Activated CD4-positive, CD25-positive, alpha-beta regulatory T cell (primary cell): ENCODE data around the gene KRT5.
"Not testable (repeated sequence)": the region's sequence is repeated elsewhere in the genome, so short reads cannot be mapped to it uniquely, and the experiment has no call there.

Experiments
- DNase-seq, 4 experiments: peaks; one replicate each; lab custom pipeline; 2025; lab: John Stamatoyannopoulos, UW

Gene KRT5

DNA sequence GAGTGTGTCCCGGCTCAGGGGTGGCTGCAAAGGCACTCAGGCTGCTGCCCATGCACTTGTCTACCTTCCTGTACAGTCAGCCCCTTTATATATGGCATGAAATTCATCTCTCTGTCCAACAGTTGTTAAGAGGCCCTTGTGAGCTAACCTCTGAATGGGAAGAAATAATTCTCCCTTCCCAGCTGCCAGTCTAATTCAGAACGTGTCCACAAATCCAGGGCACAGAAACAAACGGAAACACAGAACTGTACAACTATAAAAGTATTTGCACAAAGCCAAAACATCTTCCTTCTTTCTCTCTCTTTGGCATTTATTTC is 849 bp downstream of the KRT5 start:
- no peak for DNase-seq

- DNase-seq: no peak
These were observed 1.4 kb downstream of the KRT5 start for GRCh38 chr12:52518574-52519386.

DNA sequence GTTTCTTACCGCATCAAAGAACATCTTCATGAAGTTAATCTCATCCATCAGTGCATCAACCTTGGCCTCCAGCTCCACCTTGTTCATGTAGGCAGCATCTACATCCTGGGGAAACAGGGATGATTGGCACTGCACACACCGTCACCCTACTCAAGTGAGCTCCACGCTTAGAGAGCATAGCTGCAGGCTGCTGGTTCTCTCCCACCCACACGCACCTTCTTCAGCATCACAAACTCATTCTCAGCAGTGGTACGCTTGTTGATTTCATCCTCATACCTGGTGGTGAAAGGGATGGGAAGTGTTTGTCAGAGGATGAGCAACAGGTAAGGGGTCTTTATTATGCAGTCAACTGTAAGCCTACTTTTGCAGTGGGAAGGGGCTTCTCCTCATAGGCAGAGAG is 2.3 kb downstream of the KRT5 start:
- DNase-seq: no peak

DNA sequence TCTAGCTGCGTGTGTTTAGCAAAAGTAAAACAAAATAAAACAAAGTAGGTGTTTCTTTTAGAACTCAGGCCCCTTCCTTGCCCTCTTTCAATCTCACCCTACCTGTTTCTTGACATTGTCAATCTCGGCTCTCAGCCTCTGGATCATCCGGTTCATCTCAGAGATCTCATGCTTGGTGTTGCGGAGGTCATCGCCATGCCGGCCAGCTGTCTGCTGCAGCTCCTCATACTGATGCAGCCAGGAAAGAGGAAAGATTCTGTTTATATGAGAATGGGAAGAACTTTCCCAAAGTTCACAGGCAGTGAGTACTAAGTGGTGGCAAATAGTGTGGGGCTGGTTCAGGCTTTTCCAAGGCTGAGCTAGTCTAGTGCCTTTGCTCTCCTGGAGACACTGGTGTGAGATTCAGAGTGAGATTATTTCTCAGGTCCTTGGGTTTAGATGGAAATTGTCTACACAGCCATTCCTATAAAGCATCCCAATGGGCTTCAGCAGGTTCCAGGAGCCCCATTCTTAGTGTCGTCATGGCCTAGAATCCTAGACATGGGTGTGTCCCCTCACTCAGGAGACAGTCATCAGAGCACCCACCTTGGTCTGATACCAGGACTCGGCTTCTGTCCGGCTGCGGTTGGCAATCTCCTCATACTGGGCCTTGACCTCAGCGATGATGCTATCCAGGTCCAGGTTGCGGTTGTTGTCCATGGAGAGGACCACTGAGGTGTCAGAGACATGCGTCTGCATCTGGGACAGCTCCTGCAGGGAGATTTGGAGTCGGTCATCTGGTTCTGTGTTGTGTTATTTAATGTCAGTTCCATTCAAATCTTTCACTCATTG is 3.0 kb downstream of the KRT5 start:
- DNase-seq: no peak

- no peak for DNase-seq
These were observed 4.0 kb downstream of the KRT5 start for GRCh38 chr12:52515927-52516831.

DNA sequence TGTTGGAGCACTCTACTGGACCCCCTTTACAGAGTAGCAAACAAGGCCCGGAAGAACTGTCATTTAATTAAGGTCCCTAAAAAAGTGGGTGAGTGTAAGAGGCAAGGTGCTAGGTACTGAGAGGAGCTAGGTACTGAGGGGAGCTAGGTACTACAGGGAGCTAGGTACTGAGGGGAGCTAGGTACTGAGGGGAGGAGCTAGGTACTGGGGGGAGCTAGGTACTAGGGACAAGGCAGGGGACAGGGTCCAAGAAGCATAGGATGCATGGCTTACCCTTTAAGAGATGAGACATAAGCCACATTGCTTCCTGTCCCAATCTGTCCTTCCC is 4.9 kb downstream of the KRT5 start:
- DNase-seq: no peak

DNA sequence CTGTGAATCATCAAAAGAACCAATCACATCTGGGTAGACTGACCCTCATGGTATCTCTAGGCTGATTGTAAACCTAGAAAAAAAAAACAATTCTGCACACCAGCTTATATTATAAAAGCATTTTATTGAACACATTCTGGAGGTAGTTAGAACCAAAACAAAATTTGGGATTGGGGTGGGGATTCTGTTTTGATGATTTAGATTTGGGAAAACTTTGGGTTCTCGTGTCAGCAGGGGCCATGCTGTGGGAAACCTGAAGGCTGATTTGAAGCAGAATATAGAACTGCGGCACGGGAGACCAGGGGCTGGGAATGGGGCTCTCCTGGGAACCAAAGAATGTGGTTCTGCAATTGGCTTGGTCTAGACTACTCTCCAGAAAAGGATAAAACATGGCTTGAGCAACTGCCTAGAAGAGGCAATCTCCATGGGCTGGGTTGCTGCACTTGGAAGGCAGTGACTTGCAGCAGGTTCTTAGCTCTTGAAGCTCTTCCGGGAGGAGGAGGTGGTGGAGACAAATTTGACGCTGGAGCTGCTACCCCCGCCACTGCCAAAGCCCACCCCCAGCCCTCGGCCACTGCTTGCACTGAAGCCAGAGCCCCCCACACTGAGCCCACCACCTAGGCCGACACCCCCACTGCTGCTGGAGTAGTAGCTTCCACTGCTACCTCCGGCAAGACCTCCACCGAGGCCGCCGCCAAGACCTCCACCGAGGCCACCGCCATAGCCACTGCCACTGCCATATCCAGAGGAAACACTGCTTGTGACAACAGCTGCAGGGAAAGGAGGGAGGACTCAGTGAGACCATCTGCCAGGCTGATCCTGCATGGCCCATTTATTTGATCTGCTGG is 5.5 kb downstream of the KRT5 start:
- no peak for DNase-seq

DNA sequence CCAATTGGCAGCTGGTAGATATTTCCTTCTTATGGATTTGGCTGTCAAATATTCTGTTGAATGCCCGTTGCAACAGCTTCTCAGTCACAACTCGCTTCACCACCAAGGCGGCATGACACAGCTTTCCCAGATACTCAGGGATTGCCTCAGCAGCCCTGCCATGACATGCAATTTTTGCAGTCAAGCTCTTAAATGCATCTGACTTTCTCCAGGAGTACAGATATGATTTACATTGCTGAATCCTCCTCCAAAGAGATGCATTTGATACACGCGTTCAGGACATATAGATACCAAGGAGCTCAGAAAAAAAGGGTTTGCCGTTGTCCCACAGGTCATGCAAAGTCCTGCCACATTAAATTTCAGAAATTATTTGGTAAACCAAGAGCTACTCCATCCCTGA is 6.5 kb downstream of the KRT5 start:
- DNase-seq: no peak

GRCh38 chr12:52508211-52508610 is 12.0 kb downstream of the KRT5 start:
- no peak for DNase-seq

DNA sequence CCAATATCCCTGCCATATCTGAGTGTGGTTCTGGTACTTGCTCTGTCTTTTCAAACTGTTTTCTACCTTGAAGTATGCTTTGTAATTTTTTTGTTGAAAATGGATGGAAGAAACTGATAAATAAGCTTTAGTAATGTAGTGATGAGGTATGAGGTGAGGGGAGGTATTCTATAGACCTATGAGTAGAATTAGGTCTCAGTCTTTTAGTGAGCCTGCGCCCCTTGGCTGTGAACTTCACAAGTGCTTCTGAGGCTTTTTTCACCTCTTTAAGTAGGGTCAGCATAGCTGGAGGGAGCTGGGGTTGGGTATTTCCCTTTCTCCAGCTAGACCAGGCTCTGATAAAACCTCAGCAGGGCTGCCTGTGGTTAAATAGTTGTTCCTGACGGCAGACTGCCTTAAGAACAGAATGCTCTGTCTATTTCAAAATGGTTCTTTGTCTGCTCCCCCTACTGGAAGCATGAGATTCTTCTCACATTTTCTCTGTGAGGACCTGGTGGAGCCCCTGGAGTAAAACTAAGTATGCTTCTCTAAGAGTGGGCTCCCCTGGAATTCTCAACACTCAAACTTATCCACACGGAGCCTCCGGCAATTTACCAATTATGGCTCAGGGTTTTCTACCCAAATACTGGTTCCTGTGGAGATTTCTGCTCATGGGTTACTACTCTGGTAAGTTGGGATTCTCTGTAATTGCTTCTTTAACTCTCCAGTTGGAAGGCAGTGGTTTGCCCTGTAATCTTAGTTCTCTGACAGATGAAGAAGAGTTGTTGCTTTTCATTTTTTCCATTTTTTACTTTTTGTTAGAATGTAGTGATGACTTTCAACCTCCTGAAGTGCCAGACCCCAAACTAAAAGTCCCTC is 13.1 kb downstream of the KRT5 start:
- DNase-seq: no peak

GRCh38 chr12:52502877-52503276 is 17.3 kb downstream of the KRT5 start:
- no peak for DNase-seq

GRCh38 chr12:52501490-52501889 is 18.7 kb downstream of the KRT5 start:
- no peak for DNase-seq

- DNase-seq: not testable (repeated sequence)
These were observed 19.6 kb downstream of the KRT5 start for GRCh38 chr12:52500574-52500973.

DNA sequence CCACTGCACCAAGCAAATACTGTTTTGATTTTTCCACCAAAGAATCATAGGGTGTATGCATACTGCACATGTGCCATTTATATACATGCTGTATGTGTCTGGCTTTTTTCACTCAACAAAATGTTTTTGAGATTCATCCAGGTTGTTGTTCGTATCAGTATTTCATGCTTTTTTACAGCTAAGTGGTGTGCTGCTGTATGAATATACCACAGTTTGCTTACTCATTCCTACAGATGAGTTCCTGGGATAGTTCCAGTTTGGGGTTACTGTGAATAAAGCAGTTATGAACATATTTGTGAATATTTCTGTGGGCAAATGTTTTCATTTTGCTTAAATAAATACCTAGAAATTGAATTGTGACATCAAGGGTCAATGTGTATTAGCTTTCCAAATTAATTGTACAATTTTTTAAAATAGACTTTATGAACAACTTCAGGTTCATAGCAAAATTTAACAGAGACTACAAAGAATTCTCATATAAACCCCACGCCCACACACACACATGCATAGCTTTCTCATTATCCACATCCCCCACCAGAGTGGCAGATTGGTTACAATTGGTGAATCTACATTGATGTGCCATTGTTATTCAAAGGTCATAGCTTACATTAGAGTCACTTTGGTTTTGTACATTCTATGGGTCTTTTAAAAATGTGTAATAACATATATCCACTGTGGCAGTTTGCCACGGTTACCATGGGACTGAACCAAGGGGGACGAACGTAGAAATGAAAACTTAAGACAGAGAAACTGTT is 20.2 kb downstream of the KRT5 start:
- no peak for DNase-seq

DNA sequence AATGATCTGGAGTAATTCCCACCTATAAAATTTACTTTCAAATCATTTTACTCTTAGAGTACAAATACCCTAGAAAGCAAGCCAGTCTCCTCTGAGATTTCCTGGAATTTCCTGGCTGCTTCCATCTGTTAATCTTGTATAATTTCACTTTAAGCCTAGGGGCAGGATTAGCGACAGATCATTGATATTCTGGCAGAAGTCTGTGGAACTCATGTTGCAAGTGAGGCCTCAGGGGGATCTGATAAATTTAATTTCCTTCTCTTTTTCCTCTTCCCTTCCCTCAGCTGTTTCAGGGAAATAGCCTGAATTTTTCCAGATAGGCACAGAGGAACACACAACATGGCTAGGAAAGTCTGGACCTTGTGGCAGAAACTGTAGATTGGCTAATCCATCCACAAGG is 21.2 kb downstream of the KRT5 start:
- DNase-seq: no peak

- no peak for DNase-seq
These were observed 22.2 kb downstream of the KRT5 start for GRCh38 chr12:52497975-52498374.

- DNase-seq: no peak
These were observed 23.6 kb downstream of the KRT5 start for GRCh38 chr12:52496590-52497071.

DNA sequence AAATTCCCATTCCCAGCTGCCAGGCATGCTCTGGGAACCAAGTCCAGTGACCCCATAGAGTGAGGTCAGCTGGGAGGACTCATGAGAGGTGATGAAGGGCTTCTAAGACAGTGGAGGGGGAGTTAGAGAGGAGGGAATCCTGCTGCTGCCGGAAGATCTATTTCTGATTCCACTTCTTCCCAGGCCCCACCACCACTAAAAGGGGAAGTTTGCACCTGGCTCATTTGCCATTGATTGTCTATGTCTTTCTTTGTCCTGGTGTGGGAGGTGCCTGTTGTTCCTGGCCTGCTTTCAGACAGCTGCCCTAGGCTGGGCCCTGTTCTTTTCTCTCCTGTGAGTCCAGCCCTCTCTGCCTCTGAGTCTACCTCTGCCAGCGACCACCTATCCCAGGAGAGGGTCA is 24.1 kb downstream of the KRT5 start:
- no peak for DNase-seq

GRCh38 chr12:52495389-52495788 is 24.8 kb downstream of the KRT5 start:
- no peak for DNase-seq

DNA sequence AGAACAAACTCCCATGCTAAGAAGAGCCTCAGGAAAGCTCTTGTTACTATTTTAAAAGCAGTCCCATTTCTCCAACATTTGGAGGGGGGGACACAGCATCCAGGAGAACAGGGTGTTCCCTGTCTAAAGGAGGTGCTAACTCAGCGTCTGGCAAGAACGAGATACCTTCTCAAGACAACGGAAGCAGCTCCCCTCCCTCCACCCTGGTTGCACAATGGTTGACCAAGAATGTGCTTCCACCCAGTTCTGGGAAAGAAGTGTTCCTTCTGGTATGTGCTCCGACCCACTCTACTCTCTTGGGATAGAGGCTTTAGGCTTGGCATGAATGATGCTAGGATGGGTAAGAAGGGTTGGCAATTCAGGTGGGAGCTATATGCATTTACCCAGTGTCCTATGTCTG is 25.7 kb downstream of the KRT5 start:
- DNase-seq: no peak
